IMR-90 (cell line): ENCODE data around the gene BCAS4. TPM values are rescaled to one million over a fixed set of nuclear protein-coding genes. Genes with fewer than 3 reads are reported as not detected.

Experiments
- ATAC-seq: fragments of 200-7000 bp; cut with Tn5 transposase; 2 replicates; pipeline ENCODE4 v1.9.1; 2020; ENCODE audit warnings: low read depth, mild to moderate bottlenecking, moderate library complexity
- BruUV-seq: library from RNA; stranded (reverse); fragments of 400-500 nt; replicated peaks from 2 replicates; lab custom pipeline; 2021; lab: Mats Ljungman, UMichigan
- CTCF ChIA-PET: fragments of 300-600 bp; formaldehyde crosslinking; extraction: SDS; loops from one replicate; lab custom pipeline; 2021; ENCODE audit warnings: antibody characterized with exemption; lab: Yijun Ruan, JAX
- POLR2A ChIA-PET: fragments of 300-600 bp; sonication (Branson Sonifier 250); formaldehyde crosslinking; loops from one replicate; lab custom pipeline; 2022; ENCODE audit warnings: antibody characterized with exemption; ENCODE audit not compliant: unreplicated experiment; lab: Charles Lee
- DNase-seq: peaks from one replicate; pipeline ENCODE4 v3.0.0; 2013
- H2AFZ ChIP-seq: replicated peaks from 2 replicates; pipeline ENCODE3; 2013; ENCODE audit warnings: low read length, mild to moderate bottlenecking; ENCODE audit not compliant: poor library complexity
- H2AK5ac ChIP-seq: 2 replicates; pipeline ENCODE4 v1.6.1; 2013; ENCODE audit warnings: low read depth, low read length, inconsistent platforms
- H2AK9ac ChIP-seq: replicated peaks from 2 replicates; pipeline ENCODE3; 2013; ENCODE audit warnings: mild to moderate bottlenecking, low read depth, low read length, moderate library complexity; ENCODE audit not compliant: poor library complexity
- H2BK120ac ChIP-seq: 2 replicates; pipeline ENCODE4 v1.6.1; 2013; ENCODE audit warnings: low read depth, low read length, inconsistent platforms
- H2BK15ac ChIP-seq: 3 replicates; pipeline ENCODE4 v1.6.1; 2013; ENCODE audit warnings: low read depth, low read length, inconsistent platforms
- H2BK20ac ChIP-seq: 2 replicates; pipeline ENCODE4 v1.6.1; 2013; ENCODE audit warnings: low read depth, mild to moderate bottlenecking, inconsistent platforms, low read length, moderate library complexity
- H2BK5ac ChIP-seq: 2 replicates; pipeline ENCODE4 v1.6.1; 2013; ENCODE audit warnings: mild to moderate bottlenecking, low read depth, low read length, inconsistent platforms; ENCODE audit not compliant: poor library complexity, severe bottlenecking
- H3K14ac ChIP-seq: replicated peaks from 2 replicates; pipeline ENCODE4 v1.6.1; 2013; ENCODE audit warnings: low read depth, low read length, inconsistent platforms
- H3K18ac ChIP-seq: 2 replicates; pipeline ENCODE4 v1.6.1; 2013; ENCODE audit warnings: low read depth, low read length, control low read depth
- H3K23ac ChIP-seq: 2 replicates; pipeline ENCODE4 v1.6.1; 2013; ENCODE audit warnings: low read depth, low read length, inconsistent platforms
- H3K27ac ChIP-seq: 2 replicates; pipeline ENCODE4 v1.5.1; 2013; ENCODE audit warnings: mild to moderate bottlenecking, control low read depth, low read length; ENCODE audit not compliant: insufficient read depth
- H3K27me3 ChIP-seq: 2 replicates; pipeline ENCODE4 v1.6.1; 2013; ENCODE audit warnings: low read length; ENCODE audit not compliant: control insufficient read depth, insufficient read depth
- H3K36me3 ChIP-seq: 2 replicates; pipeline ENCODE4 v1.6.1; 2013; ENCODE audit warnings: low read length, mixed read lengths; ENCODE audit not compliant: control insufficient read depth, insufficient read depth
- H3K4ac ChIP-seq: 2 replicates; pipeline ENCODE4 v1.6.1; 2013; ENCODE audit warnings: low read depth, low read length, inconsistent platforms
- H3K4me1 ChIP-seq: 2 replicates; pipeline ENCODE4 v1.6.1; 2013; ENCODE audit warnings: low read length, mixed read lengths; ENCODE audit not compliant: control insufficient read depth, insufficient read depth
- H3K4me2 ChIP-seq: 2 replicates; pipeline ENCODE4 v1.6.1; 2013; ENCODE audit warnings: low read depth, mild to moderate bottlenecking, control low read depth, low read length, moderate library complexity
- H3K4me3 ChIP-seq: 2 replicates; pipeline ENCODE4 v1.5.1; 2013; ENCODE audit warnings: low read depth, mild to moderate bottlenecking, control low read depth, low read length, moderate library complexity; ENCODE audit not compliant: insufficient read depth
- H3K56ac ChIP-seq: 2 replicates; pipeline ENCODE4 v1.6.1; 2013; ENCODE audit warnings: low read length, inconsistent platforms; ENCODE audit not compliant: insufficient read depth; ENCODE audit errors: extremely low read depth
- H3K79me1 ChIP-seq, 2 experiments: 2 replicates each; pipeline ENCODE4 v1.6.1; 2013; ENCODE audit warnings: low read length in 2 of 2, inconsistent platforms in 1 of 2, low read depth in 1 of 2
- H3K9ac ChIP-seq: 2 replicates; pipeline ENCODE4 v1.6.1; 2013; ENCODE audit warnings: low read depth, low read length, control low read depth
- H3K9me1 ChIP-seq: 2 replicates; pipeline ENCODE4 v1.6.1; 2013; ENCODE audit warnings: low read length, inconsistent platforms; ENCODE audit not compliant: insufficient read depth
- H3K9me3 ChIP-seq: 2 replicates; pipeline ENCODE4 v1.6.1; 2013; ENCODE audit warnings: low read length; ENCODE audit not compliant: control insufficient read depth, insufficient read depth
- H4K20me1 ChIP-seq: 2 replicates; pipeline ENCODE4 v1.6.1; 2013; ENCODE audit warnings: low read length, inconsistent platforms; ENCODE audit not compliant: insufficient read depth
- H4K5ac ChIP-seq: 2 replicates; pipeline ENCODE4 v1.6.1; 2013; ENCODE audit warnings: mild to moderate bottlenecking, low read depth, low read length, control low read depth
- H4K8ac ChIP-seq, 2 experiments: 2 replicates each; pipeline ENCODE4 v1.6.1; 2013; ENCODE audit warnings: low read depth in 2 of 2, low read length in 2 of 2, control low read depth in 1 of 2, inconsistent platforms in 1 of 2
- H4K91ac ChIP-seq: 2 replicates; pipeline ENCODE4 v1.6.1; 2013; ENCODE audit warnings: low read depth, low read length, inconsistent platforms; ENCODE audit not compliant: insufficient read depth
- BHLHE40 ChIP-seq: fragments of 150-350 bp; IDR thresholded peaks from 2 replicates; pipeline ENCODE4 v1.6.1; 2016; ENCODE audit warnings: mild to moderate bottlenecking, low read depth, low read length
- CEBPB ChIP-seq: IDR thresholded peaks from 2 replicates; pipeline ENCODE4 v1.6.1; 2012; ENCODE audit warnings: low read depth, low read length, improper control_type of control experiment
- CHD1 ChIP-seq: IDR thresholded peaks from 2 replicates; pipeline ENCODE4 v1.6.1; 2012; ENCODE audit warnings: low read depth, low read length, improper control_type of control experiment
- CTCF ChIP-seq: conservative IDR thresholded peaks from 2 replicates; pipeline ENCODE4 v1.5.1; 2012; ENCODE audit warnings: mild to moderate bottlenecking, low read depth, low read length, improper control_type of control experiment
- ELK1 ChIP-seq: fragments of 150-350 bp; IDR thresholded peaks from 2 replicates; pipeline ENCODE4 v1.6.1; 2016; ENCODE audit warnings: low read depth, mild to moderate bottlenecking, low read length, moderate library complexity, borderline replicate concordance
- FOS ChIP-seq: fragments of 150-350 bp; IDR thresholded peaks from 2 replicates; pipeline ENCODE4 v1.6.1; 2016; ENCODE audit warnings: low read depth, low read length
- MAFK ChIP-seq: IDR thresholded peaks from 2 replicates; pipeline ENCODE4 v1.6.1; 2012; ENCODE audit warnings: low read depth, low read length, improper control_type of control experiment
- MAZ ChIP-seq: IDR thresholded peaks from 2 replicates; pipeline ENCODE4 v1.6.1; 2012; ENCODE audit warnings: low read depth, mild to moderate bottlenecking, low read length, improper control_type of control experiment, moderate library complexity, borderline replicate concordance
- MXI1 ChIP-seq: IDR thresholded peaks from 2 replicates; pipeline ENCODE4 v1.6.1; 2012; ENCODE audit warnings: low read depth, mild to moderate bottlenecking, low read length, moderate library complexity, borderline replicate concordance
- NFE2L2 ChIP-seq: fragments of 150-350 bp; IDR thresholded peaks from 2 replicates; pipeline ENCODE4 v1.6.1; 2016; ENCODE audit warnings: low read depth, mild to moderate bottlenecking, low read length
- POLR2A ChIP-seq: IDR thresholded peaks from 2 replicates; pipeline ENCODE4 v1.6.1; 2012; ENCODE audit warnings: mild to moderate bottlenecking, low read depth, low read length
- RAD21 ChIP-seq: IDR thresholded peaks from 2 replicates; pipeline ENCODE4 v1.6.1; 2012; ENCODE audit warnings: low read length, improper control_type of control experiment
- RCOR1 ChIP-seq: IDR thresholded peaks from 2 replicates; pipeline ENCODE4 v1.6.1; 2012; ENCODE audit warnings: mild to moderate bottlenecking, low read length, improper control_type of control experiment; ENCODE audit not compliant: insufficient replicate concordance
- RFX5 ChIP-seq: IDR thresholded peaks from 2 replicates; pipeline ENCODE4 v1.8.0; 2012; ENCODE audit warnings: low read depth, mild to moderate bottlenecking, low read length, moderate library complexity
- SMC3 ChIP-seq: fragments of 150-350 bp; IDR thresholded peaks from 2 replicates; pipeline ENCODE4 v1.6.1; 2016; ENCODE audit warnings: low read depth, mild to moderate bottlenecking, antibody characterized with exemption, low read length, moderate library complexity
- USF2 ChIP-seq: fragments of 150-350 bp; IDR thresholded peaks from 2 replicates; pipeline ENCODE4 v1.6.1; 2017; ENCODE audit warnings: mild to moderate bottlenecking, antibody characterized with exemption, low read length, low read depth
- WGBS, 2 experiments: methylation state at CpG; one replicate each; pipeline versions ENCODE4 v1.1.5 to v1.1.7; 2013; ENCODE audit warnings: missing lambda C conversion rate in 2 of 2; ENCODE audit not compliant: insufficient read length in 1 of 2; ENCODE audit errors: extremely low coverage in 2 of 2; 5-methylcytosine and 5-hydroxymethylcytosine counted together
- dilution Hi-C: fragments of 300-500 bp; cut with HindIII; formaldehyde crosslinking; loops from one replicate; pipeline ENCODE4 v1.14.3; 2018; ENCODE audit warnings: low sequenced_read_pairs; ENCODE audit not compliant: unreplicated experiment
- in situ Hi-C: fragments of 300-500 bp; cut with MboI; formaldehyde crosslinking; loops from 3 replicates; pipeline ENCODE4 v1.14.3; 2019; ENCODE audit warnings: low sequenced_read_pairs, inconsistent platforms, mixed read lengths
- intact Hi-C: fragments of 100-400 bp; cut with micrococcal nuclease; formaldehyde crosslinking; loops from 2 replicates; pipeline ENCODE4 v1.10.0; 2022
- polyA plus RNA-seq, 3 experiments: library from polyadenylated mRNA; depleted of rRNA; stranded (reverse); fragments of >200 nt; gene quantifications; 2 replicates each; pipeline ENCODE4 v1.2.3, GENCODE V29; 2012; ENCODE audit warnings: low replicate concordance in 1 of 3
- total RNA-seq: library from RNA; depleted of rRNA; stranded (reverse); fragments of >200 nt; gene quantifications from 2 replicates; pipeline ENCODE4 v1.2.3, GENCODE V29; 2012

BCAS4 gene
- total and polyA plus RNA-seq, 2 of the 4 experiments (the other 2 are of a cell fraction): 42.7 to 47.5 TPM

GRCh38 chr20:50901301-50901700, 106.4 kb downstream of the BCAS4 start:
- H3K4ac ChIP-seq: no peak overlapping the region
- peaks cover 9% of the 10 kb centered on the region; the same call in 1 of the 2 replicates for H3K9me1 ChIP-seq
- H3K4me3 ChIP-seq: no peak overlapping the region
- WGBS, 2 experiments: no CpG with 5 or more reads among the region's 1 CpG
- no peak overlapping the region for H2AK5ac ChIP-seq
- peaks cover 31% of the 10 kb centered on the region for H3K36me3 ChIP-seq
- DNase-seq: no peak
- no peak overlapping the region for H3K27ac ChIP-seq
- no peak overlapping the region for H3K56ac ChIP-seq
- intact Hi-C loops: no loop called here
- no peak overlapping the region for H4K5ac ChIP-seq
- peaks cover 36 to 80% of the 10 kb centered on the region in 2 experiments for H3K79me1 ChIP-seq
- POLR2A ChIA-PET: no interaction called here
- H3K18ac ChIP-seq: no peak overlapping the region
- peaks cover 74% of the 10 kb centered on the region for H4K20me1 ChIP-seq
- no peak overlapping the region for H3K9ac ChIP-seq
- H2AK9ac ChIP-seq: no peak overlapping the region
- no peak overlapping the region for H4K8ac ChIP-seq
- no peak overlapping the region for H3K14ac ChIP-seq
- no peak overlapping the region for H2BK120ac ChIP-seq
- H4K91ac ChIP-seq: no peak overlapping the region
- H2BK15ac ChIP-seq: no peak overlapping the region
- CTCF ChIA-PET: interaction anchor here (1.0 kb wide), 1 partner anchor 13 kb away, joined by 3 read pairs; no protein-coding TSS in a partner anchor
- no peaks in the 10 kb centered on the region for H3K4me1 ChIP-seq
- dilution Hi-C loops: loop anchor here (25.0 kb wide), 1 partner anchor 89 kb away; no protein-coding TSS in a partner anchor
- no peaks in the 10 kb centered on the region for H3K27me3 ChIP-seq
- no peak overlapping the region for H3K4me2 ChIP-seq
- no peak overlapping the region for H2BK5ac ChIP-seq
- H2BK20ac ChIP-seq: no peak overlapping the region
- no TSS peak for BruUV-seq
- H3K23ac ChIP-seq: no peak overlapping the region
- no peak for ATAC-seq
- TF ChIP-seq MAFK (no peak), MXI1 (no peak), NFE2L2 (no peak), FOS (no peak), CHD1 (no peak), USF2 (no peak), CEBPB (no peak), CTCF (no peak), RFX5 (no peak), RAD21 (no peak), MAZ (no peak), BHLHE40 (no peak), RCOR1 (no peak), SMC3 (no peak), POLR2A (no peak), ELK1 (no peak)
- no peak overlapping the region for H2AFZ ChIP-seq
- in situ Hi-C loops: no loop called here
- H3K9me3 ChIP-seq: no peaks in the 10 kb centered on the region
